Heart left ventricle (tissue), 13 donors: ENCODE measurements around the gene SREBF2.

Source experiments
- POLR2A ChIP-seq, 2 donors: fragments of 450-650 bp; IDR thresholded peaks; one replicate each; pipeline ENCODE4 v1.6.1; 2017; ENCODE audit warnings: antibody characterized with exemption in 2 of 2, mild to moderate bottlenecking in 2 of 2, moderate library complexity in 2 of 2
- TF ChIP-seq, protein P1 (sequence below), 12 donors: fragments of 200-600 bp; sonication (generic) in 4 of 12; IDR thresholded peaks; one replicate each; pipeline versions ENCODE4 v1.5.0 to v1.8.0; 2018 to 2022; ENCODE audit warnings: antibody characterized with exemption in 12 of 12, mild to moderate bottlenecking in 5 of 12
- donor health status: ischemic (EF 13 %, LVEDD 7.1; RV severe dilation, severe dysfunction).
- donor health status: DM: no; HTN: yes; CAD: no.
- donor health status: DM: no; HTN: no; CAD: no.
- donor health status: ischemic (EF 25% LVEDD 6.9; RV normal size, moderate dysfunction).
- donor health status: ischemic (EF 25% LVEDD 5.7; RV mildly dilated, moderate dysfunction).
- donor health status: ischemic (EF 35%, LVEDD 5.7; RV mildly dilated, moderate dysfunction).
- donor health status: nonischemic (EF 11% LVEDD 7.7; RV severe dilation, severe dysfunction).
- donor health status: DM: yes; HTN: yes; CAD: no.
- donor health status: PGD.
- donor health status: ischemic (EF 29% LVEDD 5.4; RV normal size, mild dysfunction).
- donor health status: nonischemic (EF 23%, LVEDD 6.1; RV moderate dilation, normal function).

DNA sequence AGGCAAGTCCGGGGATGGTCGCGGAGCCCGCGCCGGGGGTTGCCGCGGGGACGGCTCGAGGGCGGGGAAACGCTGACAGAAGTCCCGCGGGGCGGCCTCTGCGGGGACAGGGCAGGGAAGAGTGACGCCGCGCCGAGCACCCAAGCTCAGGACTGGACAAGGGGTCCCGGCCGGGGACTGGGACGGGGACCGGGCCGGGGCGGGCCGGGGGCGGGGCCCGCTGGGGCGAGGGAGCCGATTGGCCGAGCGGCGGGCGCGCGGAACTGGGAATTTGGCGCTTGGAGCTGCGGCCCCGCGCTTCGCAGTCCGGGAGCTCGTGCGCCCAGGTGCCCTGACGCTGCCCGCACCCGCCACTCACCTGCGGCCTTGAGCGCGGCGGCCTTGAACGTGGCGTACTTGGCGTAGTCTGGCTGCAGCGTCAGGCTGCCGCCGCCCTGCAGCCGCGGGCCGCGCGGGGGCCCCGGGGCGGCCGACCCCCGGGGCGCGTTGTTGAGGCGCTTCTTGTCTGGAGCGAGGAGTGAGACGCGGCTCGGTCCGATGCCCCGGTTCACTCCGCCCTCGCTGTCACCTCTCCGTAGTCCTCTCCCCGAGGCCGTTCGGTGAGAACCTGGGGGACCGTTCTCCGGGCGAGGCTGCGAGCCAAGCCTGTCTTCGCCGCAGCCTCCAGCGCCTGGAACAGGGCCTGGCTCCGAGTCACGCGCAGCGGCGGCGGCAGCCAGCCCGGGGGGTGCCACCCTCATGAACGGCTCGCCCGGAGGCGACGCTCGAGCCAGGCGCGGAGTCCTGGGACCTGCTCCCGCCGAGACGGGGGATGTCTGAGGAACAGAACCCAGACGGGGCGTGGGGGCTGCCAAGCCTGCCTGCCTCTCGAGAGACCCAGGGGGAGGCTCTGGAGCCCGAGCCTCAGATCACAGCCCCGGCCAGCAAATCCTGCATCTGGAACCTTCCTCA lies 77.4 kb downstream of the SREBF2 start:
- TF ChIP-seq, protein P1, sequence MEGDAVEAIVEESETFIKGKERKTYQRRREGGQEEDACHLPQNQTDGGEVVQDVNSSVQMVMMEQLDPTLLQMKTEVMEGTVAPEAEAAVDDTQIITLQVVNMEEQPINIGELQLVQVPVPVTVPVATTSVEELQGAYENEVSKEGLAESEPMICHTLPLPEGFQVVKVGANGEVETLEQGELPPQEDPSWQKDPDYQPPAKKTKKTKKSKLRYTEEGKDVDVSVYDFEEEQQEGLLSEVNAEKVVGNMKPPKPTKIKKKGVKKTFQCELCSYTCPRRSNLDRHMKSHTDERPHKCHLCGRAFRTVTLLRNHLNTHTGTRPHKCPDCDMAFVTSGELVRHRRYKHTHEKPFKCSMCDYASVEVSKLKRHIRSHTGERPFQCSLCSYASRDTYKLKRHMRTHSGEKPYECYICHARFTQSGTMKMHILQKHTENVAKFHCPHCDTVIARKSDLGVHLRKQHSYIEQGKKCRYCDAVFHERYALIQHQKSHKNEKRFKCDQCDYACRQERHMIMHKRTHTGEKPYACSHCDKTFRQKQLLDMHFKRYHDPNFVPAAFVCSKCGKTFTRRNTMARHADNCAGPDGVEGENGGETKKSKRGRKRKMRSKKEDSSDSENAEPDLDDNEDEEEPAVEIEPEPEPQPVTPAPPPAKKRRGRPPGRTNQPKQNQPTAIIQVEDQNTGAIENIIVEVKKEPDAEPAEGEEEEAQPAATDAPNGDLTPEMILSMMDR (IDR thresholded peaks at IDR 0.05), result no peak
- TF ChIP-seq POLR2A (IDR thresholded peaks at IDR 0.05), result no peak
